ES-I3 (cell line): ENCODE measurements around the gene SUPT4H1.

ENCODE experiments used
- H3K36me3 ChIP-seq: 2 replicates; pipeline ENCODE4 v1.6.1; 2013; ENCODE audit warnings: mild to moderate bottlenecking, low read length, control low read depth, moderate library complexity; ENCODE audit not compliant: insufficient read depth
- H3K4me1 ChIP-seq: 2 replicates; pipeline ENCODE4 v1.6.1; 2013; ENCODE audit warnings: mild to moderate bottlenecking, control low read depth, low read length; ENCODE audit not compliant: insufficient read depth
- H3K9ac ChIP-seq: 2 replicates; pipeline ENCODE4 v1.6.1; 2013; ENCODE audit warnings: low read depth, mild to moderate bottlenecking, low read length, moderate library complexity
- H3K9me3 ChIP-seq: 2 replicates; pipeline ENCODE4 v1.6.1; 2013; ENCODE audit warnings: mild to moderate bottlenecking, low read length, moderate library complexity; ENCODE audit not compliant: control insufficient read depth, insufficient read depth

SUPT4H1 gene

GRCh38 chr17:58327363-58328194, 24.4 kb downstream of the SUPT4H1 start:
- Histone ChIP-seq H3K36me3 (no peaks in the 10 kb centered on the region), H3K9ac (no peak overlapping the region), H3K9me3 (no peaks in the 10 kb centered on the region), H3K4me1 (peaks cover 35% of the 10 kb centered on the region)

DNA sequence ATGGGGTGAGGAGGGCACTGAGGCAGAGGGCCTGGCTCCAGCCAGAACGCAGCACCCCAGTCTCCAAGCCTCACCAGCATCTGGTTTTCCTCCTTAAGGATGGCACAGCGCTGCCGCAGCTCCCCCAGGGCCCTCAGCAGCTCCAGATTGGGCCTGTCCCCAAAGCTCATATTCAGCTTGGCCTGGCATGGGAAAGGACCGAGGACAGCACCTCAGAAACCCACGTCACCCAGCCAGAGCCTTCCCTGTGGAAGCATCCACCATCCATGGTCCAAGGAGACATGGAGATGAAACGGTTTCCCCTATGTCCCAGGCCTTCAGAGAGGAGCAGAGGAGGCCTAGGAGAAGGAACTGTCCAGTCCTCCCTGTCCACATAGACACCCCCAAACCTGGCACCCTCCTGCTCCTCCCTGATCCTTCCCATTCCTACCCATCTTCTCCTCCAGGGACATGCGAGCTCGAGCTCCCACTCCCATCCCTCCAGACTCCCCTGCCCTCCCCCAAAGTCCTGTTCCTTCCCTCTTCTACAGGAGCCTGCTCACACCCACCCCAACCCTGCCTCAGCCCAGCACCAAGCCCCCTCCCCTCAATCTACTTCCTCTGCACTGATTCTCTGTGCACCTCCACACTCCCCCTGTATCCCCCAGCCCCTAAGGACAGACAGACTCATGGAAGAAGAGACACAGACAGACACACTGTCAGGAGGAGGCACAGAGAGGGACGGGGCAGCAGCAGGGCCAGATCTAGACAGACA, 25.2 kb downstream of the SUPT4H1 start:
- Histone ChIP-seq H3K9me3 (no peaks in the 10 kb centered on the region), H3K9ac (no peak overlapping the region), H3K36me3 (no peaks in the 10 kb centered on the region), H3K4me1 (peaks cover 31% of the 10 kb centered on the region)

GRCh38 chr17:58325976-58326468, 26.0 kb downstream of the SUPT4H1 start:
- Histone ChIP-seq H3K9me3 (no peaks in the 10 kb centered on the region), H3K4me1 (peaks cover 24% of the 10 kb centered on the region), H3K9ac (no peak overlapping the region)

DNA sequence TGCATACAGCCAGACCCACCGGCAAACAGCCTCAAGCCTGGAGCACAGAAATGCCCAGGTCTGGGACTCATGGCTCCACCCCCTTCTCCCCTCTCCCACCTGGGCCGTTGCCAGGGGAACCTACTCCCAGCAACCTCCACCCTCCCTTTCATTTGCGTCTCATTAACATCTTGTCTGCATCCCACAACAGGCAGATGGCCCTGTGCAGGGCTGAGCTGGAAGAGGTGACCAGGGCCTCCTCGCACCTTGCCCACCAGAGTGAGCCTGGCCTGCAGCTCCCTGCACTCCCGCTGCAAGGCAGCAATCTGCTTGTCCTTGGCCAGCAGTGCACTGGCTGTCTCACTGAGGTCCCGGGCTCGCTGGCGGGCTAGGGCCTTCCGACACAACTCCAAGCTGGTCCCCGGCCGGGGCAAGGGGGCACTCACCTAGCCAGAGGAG, 26.7 kb downstream of the SUPT4H1 start:
- no peaks in the 10 kb centered on the region for H3K9me3 ChIP-seq
- no peak overlapping the region for H3K9ac ChIP-seq
- no peaks in the 10 kb centered on the region for H3K36me3 ChIP-seq
- H3K4me1 ChIP-seq: peaks cover 20% of the 10 kb centered on the region

More at GRCh38 chr17:58325976-58326468, 26.0 kb downstream of the SUPT4H1 start:
- H3K36me3 ChIP-seq: no peaks in the 10 kb centered on the region

DNA sequence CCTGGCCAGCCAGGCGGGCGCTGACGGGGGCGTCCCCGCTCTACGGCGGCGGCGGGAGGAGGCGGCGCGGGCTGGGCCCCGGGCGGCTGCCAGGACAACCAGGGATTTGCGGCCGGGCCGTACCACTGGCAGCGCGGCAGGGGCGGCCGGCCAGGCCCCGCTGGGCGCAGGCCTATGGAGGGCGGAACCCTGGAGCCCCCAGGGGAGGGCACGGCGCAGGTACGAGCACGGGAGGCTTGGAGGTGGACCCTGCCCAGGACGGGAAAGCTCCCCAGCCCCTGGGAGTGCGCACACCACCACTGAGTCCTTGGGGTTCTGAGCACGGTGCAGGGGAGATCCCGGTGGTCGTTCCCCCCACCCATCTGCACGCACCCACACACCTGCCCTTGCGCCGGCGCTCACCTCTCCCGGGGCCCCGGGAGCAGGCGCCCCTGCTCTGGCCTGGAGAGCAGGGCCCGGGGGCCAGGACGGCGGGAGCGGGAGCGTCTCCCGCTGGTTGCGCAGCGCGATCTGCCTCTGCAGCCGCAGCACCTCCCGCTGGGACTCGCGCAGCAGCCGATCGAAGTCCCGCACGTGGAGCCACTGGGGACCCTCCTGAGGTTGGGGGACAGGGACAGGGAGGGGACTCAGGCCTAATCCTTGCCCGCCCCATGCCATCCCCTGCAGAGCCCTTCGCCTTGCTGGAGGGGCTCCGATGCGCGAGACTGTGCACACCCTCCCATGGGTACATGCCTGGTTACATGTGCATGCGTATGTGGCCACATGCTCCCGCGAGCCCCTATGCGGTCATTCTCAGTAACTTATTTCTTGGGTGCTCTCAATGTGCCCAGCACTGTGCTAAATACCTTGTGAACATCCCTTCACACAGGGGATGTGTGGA, 27.4 kb downstream of the SUPT4H1 start:
- peaks cover 19% of the 10 kb centered on the region for H3K4me1 ChIP-seq
- H3K9ac ChIP-seq: peak overlapping the region; percentile 66
- no peaks in the 10 kb centered on the region for H3K36me3 ChIP-seq
- H3K9me3 ChIP-seq: no peaks in the 10 kb centered on the region

- Histone ChIP-seq H3K4me1 (peaks cover 15% of the 10 kb centered on the region), H3K9ac (peak overlapping the region; percentile 66)
Measured at GRCh38 chr17:58324056-58324408, 28.0 kb downstream of the SUPT4H1 start.

DNA sequence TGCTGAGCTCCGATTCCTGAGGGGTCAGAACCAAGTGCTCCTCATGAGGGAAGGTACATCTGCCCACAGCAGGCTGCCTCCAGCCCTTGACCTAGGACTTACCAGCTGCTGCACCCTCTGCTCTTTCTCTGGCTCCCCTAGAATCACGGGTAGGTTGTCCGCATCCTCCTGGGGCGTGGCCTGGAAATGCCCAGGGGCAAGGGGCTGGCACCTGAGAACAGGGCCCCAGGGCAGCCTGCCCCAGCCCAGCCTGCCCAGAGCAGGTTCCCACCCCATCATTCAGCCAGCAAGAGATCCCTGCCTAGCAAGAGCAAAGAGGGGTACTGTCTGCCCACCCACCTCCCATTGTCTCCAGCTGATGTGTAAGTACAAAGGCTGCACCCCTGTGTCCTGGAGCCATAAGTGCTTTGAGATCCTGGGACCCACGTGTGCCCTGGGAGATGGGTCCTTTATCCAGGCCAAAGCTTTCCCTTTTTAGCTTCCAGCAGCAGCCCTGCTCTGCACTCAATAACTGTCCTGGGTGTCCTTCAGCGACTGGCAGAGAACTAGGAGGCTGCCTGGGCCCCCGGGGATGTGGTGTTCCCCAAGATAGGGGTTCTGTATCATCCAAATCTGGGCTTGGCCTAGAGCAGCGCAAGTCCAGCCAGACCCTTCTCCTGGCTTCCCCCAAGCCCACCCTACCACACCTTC, 28.5 kb downstream of the SUPT4H1 start:
- H3K36me3 ChIP-seq: no peaks in the 10 kb centered on the region
- no peaks in the 10 kb centered on the region for H3K9me3 ChIP-seq
- H3K9ac ChIP-seq: peak overlapping the region; percentile 66; the same call in 1 of the 2 replicates
- H3K4me1 ChIP-seq: peaks cover 12% of the 10 kb centered on the region; the same call in 1 of the 2 replicates

More at GRCh38 chr17:58324056-58324408, 28.0 kb downstream of the SUPT4H1 start:
- no peaks in the 10 kb centered on the region for H3K9me3 ChIP-seq
- no peaks in the 10 kb centered on the region for H3K36me3 ChIP-seq

DNA sequence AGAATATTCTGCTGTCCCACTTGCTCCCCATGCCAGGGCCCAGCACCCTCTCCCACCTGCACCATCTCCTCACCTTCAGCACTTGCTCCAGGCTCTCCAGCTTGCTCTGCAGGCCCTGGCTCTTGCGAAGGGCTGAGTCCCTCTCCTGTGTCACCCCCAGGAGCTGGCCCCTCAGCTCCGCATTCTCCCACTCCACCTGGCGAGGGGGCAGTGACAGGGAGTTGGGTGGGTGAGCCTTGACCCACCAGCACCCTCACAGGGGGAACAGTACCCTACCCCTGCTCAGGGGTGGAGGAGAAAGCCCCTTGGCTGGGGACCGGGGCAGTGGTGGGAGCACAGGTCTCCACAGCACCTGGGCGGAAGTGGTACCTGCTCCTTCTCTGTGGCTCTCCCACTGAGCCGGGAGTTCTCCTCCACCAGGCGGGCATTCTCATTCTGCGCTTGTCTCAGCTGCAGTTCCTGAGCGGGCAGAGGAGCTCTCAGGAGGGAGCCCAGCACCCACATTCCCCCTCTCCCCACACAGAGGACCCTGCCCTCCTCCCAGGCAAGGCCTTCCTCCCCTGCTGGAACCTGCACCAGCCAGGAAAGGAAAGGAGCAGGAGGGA, 29.3 kb downstream of the SUPT4H1 start:
- no peak overlapping the region for H3K9ac ChIP-seq
- no peaks in the 10 kb centered on the region for H3K36me3 ChIP-seq
- no peaks in the 10 kb centered on the region for H3K9me3 ChIP-seq
- H3K4me1 ChIP-seq: peaks cover 13% of the 10 kb centered on the region

- Histone ChIP-seq H3K4me1 (peaks cover 15% of the 10 kb centered on the region), H3K9ac (no peak overlapping the region), H3K36me3 (no peaks in the 10 kb centered on the region), H3K9me3 (no peaks in the 10 kb centered on the region)
Measured at GRCh38 chr17:58321571-58322525, 30.2 kb downstream of the SUPT4H1 start.

GRCh38 chr17:58320570-58321323, 31.3 kb downstream of the SUPT4H1 start:
- H3K9ac ChIP-seq: no peak overlapping the region
- no peaks in the 10 kb centered on the region for H3K9me3 ChIP-seq
- H3K36me3 ChIP-seq: no peaks in the 10 kb centered on the region
- peaks cover 15% of the 10 kb centered on the region for H3K4me1 ChIP-seq

GRCh38 chr17:58320163-58320558, 31.8 kb downstream of the SUPT4H1 start:
- Histone ChIP-seq H3K36me3 (no peaks in the 10 kb centered on the region), H3K4me1 (peaks cover 15% of the 10 kb centered on the region), H3K9me3 (no peaks in the 10 kb centered on the region), H3K9ac (no peak overlapping the region)
